ENCODE data around the gene UGT1A8. TPM values are rescaled to one million over a fixed set of nuclear protein-coding genes. Genes with fewer than 3 reads are reported as not detected.
A peak's percentile ranks its signal among the peaks of the same experiment; 100 is the strongest.

The UGT1A8 gene
- total and polyA plus RNA-seq, 12 donors, result 0.11 TPM; not detected in 11

- ATAC-seq, result no peak
- no peak for TF ChIP-seq CTCF (IDR thresholded peaks at IDR 0.05)
- Histone ChIP-seq H3K36me3 (no peaks in the 10 kb centered on the region), H3K9me3 (peaks cover 0 to 15% (median 0%) of the 10 kb centered on the region in 11 donors), H3K4me3 (no peak overlapping the region), H3K27ac (no peak overlapping the region), H3K4me1 (no peaks in the 10 kb centered on the region), H3K27me3 (peaks cover 0 to 26% (median 0%) of the 10 kb centered on the region in 7 donors)
- WGBS, 2 donors, result 68 to 72% methylated on average over 10 of the region's 10 CpGs
- intact Hi-C loops (cut with DNase I), result no loop called here
- DNase-seq, result no peak
Observed at GRCh38 chr2:233707940-233708644, 90.7 kb downstream of the UGT1A8 start.

GRCh38 chr2:233708942-233709341 lies 91.5 kb downstream of the UGT1A8 start:
- peaks cover 0 to 26% (median 0%) of the 10 kb centered on the region in 7 donors for H3K27me3 ChIP-seq
- ATAC-seq, result no peak
- no peaks in the 10 kb centered on the region for H3K4me1 ChIP-seq
- TF ChIP-seq CTCF (IDR thresholded peaks at IDR 0.05), result no peak
- peaks cover 0 to 8% (median 0%) of the 10 kb centered on the region in 11 donors for H3K9me3 ChIP-seq
- 85% methylated on average over 5 of the region's 5 CpGs for WGBS, 2 donors
- no peak overlapping the region for H3K27ac ChIP-seq
- H3K36me3 ChIP-seq, result no peaks in the 10 kb centered on the region
- H3K4me3 ChIP-seq, result no peak overlapping the region
- no peak for DNase-seq
- intact Hi-C loops (cut with DNase I), result no loop called here

GRCh38 chr2:233711312-233712008 lies 94.0 kb downstream of the UGT1A8 start:
- intact Hi-C loops (cut with DNase I), result no loop called here
- Histone ChIP-seq H3K9me3 (no peaks in the 10 kb centered on the region), H3K4me3 (no peak overlapping the region), H3K27me3 (peaks cover 0 to 33% (median 5%) of the 10 kb centered on the region in 7 donors), H3K4me1 (no peaks in the 10 kb centered on the region), H3K36me3 (no peaks in the 10 kb centered on the region), H3K27ac (no peak overlapping the region)
- WGBS, 2 donors, result 34 to 37% methylated on average over 11 of the region's 11 CpGs
- DNase-seq (peak; percentile 71 to 72), ATAC-seq (peak; percentile 51 to 89 (median 78))
- TF ChIP-seq CTCF (IDR thresholded peaks at IDR 0.05), result peak; percentile 40 to 88 (median 77)

GRCh38 chr2:233712611-233713261 lies 95.3 kb downstream of the UGT1A8 start, which contains the start of gene UGT1A5:
Gene UGT1A5, plus strand, starts transcription at chr2:233712907. Its CDS starts 85 bp downstream, at chr2:233712992.
- no peak for TF ChIP-seq CTCF (IDR thresholded peaks at IDR 0.05)
- peaks cover 0 to 30% (median 18%) of the 10 kb centered on the region in 7 donors for H3K27me3 ChIP-seq
- H3K36me3 ChIP-seq, result no peaks in the 10 kb centered on the region
- intact Hi-C loops (cut with DNase I), result no loop called here
- no peaks in the 10 kb centered on the region for H3K4me1 ChIP-seq
- no peak within 1 kb of the TSS for H3K4me3 ChIP-seq
- no peak for DNase-seq
- H3K9me3 ChIP-seq, result no peaks in the 10 kb centered on the region
- no peak for ATAC-seq
- no peak within 1 kb of the TSS for H3K27ac ChIP-seq
- 80 to 81% methylated on average over 14 of the region's 14 CpGs for WGBS, 2 donors

Measured in heart right ventricle (tissue), 16 donors.